Breast epithelium (tissue), 4 donors: ENCODE measurements around the gene TOP3A. TPM values are rescaled to one million over a fixed set of nuclear protein-coding genes. Genes with fewer than 3 reads are reported as not detected.
A peak's percentile ranks its signal among the peaks of the same experiment; 100 is the strongest.

ENCODE experiments used
- DNase-seq, 2 donors: peaks; one replicate each; pipeline ENCODE4 v3.0.0-alpha.2; 2019; ENCODE audit warnings: low spot score in 2 of 2
- H3K27ac ChIP-seq, 2 donors: fragments of 200-600 bp; sonication (generic) in 1 of 2; one replicate each; pipeline ENCODE4 v1.5.1; 2016 to 2019; ENCODE audit warnings: mild to moderate bottlenecking in 1 of 2
- H3K27me3 ChIP-seq, 2 donors: fragments of 200-600 bp; sonication (generic) in 1 of 2; one replicate each; pipeline versions ENCODE4 v1.5.1 to v1.6.0; 2017 to 2019; ENCODE audit warnings: control low read depth in 1 of 2, mild to moderate bottlenecking in 1 of 2
- H3K36me3 ChIP-seq: fragments of 200-600 bp; one replicate; pipeline ENCODE4 v1.5.1; 2019
- H3K4me1 ChIP-seq, 2 donors: fragments of 200-600 bp; sonication (generic); one replicate each; pipeline ENCODE4 v1.5.1; 2016 to 2019; ENCODE audit warnings: control low read depth in 1 of 2
- H3K4me3 ChIP-seq, 3 donors: fragments of 200-600 bp; sonication (generic); 1 replicate in 2 of 3; 2 replicates in 1 of 3; pipeline ENCODE4 v1.5.1; 2016 to 2019; ENCODE audit warnings: mild to moderate bottlenecking in 3 of 3, moderate library complexity in 2 of 3
- H3K9me3 ChIP-seq, 2 donors: fragments of 200-600 bp; sonication (generic) in 1 of 2; one replicate each; pipeline ENCODE4 v1.5.1; 2016 to 2019; ENCODE audit warnings: control low read depth in 1 of 2
- POLR2A ChIP-seq: fragments of 450-650 bp; IDR thresholded peaks from one replicate; pipeline ENCODE4 v1.6.1; 2016; ENCODE audit warnings: antibody characterized with exemption, mild to moderate bottlenecking, moderate library complexity
- POLR2AphosphoS5 ChIP-seq, 3 donors: sonication (generic); formaldehyde crosslinking; IDR thresholded peaks; one replicate each; pipeline ENCODE4 v1.6.1; 2017; ENCODE audit warnings: antibody characterized with exemption in 3 of 3
- intact Hi-C: fragments of 100-400 bp; cut with DNase I; formaldehyde crosslinking; loops from one replicate; pipeline ENCODE4 v1.15.1; 2023; ENCODE audit warnings: low total_unique reads
- total RNA-seq, 3 donors: library from RNA; depleted of rRNA; stranded (reverse); fragments of >200 nt; gene quantifications; one replicate each; pipeline ENCODE4 v1.1.0, GENCODE V29; 2016
- TF ChIP-seq, protein P1 (sequence below), 3 donors: fragments of 450-650 bp; IDR thresholded peaks; one replicate each; pipeline ENCODE4 v1.5.1; 2016 to 2017; ENCODE audit warnings: antibody characterized with exemption in 3 of 3, mild to moderate bottlenecking in 3 of 3, moderate library complexity in 3 of 3

TOP3A gene, protein sequence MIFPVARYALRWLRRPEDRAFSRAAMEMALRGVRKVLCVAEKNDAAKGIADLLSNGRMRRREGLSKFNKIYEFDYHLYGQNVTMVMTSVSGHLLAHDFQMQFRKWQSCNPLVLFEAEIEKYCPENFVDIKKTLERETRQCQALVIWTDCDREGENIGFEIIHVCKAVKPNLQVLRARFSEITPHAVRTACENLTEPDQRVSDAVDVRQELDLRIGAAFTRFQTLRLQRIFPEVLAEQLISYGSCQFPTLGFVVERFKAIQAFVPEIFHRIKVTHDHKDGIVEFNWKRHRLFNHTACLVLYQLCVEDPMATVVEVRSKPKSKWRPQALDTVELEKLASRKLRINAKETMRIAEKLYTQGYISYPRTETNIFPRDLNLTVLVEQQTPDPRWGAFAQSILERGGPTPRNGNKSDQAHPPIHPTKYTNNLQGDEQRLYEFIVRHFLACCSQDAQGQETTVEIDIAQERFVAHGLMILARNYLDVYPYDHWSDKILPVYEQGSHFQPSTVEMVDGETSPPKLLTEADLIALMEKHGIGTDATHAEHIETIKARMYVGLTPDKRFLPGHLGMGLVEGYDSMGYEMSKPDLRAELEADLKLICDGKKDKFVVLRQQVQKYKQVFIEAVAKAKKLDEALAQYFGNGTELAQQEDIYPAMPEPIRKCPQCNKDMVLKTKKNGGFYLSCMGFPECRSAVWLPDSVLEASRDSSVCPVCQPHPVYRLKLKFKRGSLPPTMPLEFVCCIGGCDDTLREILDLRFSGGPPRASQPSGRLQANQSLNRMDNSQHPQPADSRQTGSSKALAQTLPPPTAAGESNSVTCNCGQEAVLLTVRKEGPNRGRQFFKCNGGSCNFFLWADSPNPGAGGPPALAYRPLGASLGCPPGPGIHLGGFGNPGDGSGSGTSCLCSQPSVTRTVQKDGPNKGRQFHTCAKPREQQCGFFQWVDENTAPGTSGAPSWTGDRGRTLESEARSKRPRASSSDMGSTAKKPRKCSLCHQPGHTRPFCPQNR
- total RNA-seq = 10 to 100 TPM; 25.9 to 46.5 (median 30.1) TPM

DNA sequence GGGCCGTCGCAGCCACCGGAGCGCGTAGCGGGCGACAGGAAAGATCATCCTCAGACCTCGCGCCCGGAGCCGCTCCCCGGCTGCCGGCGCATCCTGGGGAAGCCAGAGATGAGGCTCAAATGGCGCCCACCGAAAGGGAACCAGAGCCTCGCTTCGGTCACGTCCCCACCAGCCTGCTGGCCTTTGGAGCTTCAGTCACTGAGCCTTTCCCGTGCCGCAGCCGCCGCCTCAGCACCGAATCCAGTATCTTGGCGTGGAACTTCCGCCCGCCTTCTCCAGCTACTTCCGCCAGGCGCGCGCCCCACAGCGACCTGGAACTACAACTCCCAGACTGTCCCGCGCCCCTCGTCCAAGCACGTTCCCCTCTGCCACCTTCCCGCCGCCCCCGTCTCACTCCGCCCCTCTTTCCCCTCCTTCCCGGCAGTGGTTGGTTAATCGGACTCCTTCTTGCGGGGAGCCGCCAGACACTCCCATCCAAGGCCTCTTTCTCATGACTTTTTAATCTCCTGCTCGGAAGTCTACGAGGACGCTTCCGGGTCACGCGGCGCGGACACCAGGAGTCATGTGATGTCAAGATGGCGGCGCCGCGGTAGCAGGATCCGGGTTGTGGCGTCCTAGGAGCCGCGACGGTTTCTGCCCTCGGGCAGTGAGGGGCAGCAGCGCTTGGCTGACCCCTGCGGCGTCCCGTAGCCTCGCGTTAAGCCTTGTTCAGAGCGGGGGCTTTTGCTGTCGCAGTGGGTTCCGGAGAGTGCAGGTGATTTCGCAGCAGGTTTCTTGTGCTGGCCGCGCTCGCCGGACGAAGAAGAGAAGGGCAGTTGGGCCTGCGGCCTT is at the start of gene TOP3A, which contains the start of gene SMCR8:
Gene TOP3A, minus strand, starts transcription at position 264 of the 831 bp plus-strand sequence. Its CDS starts 216 bp downstream, at position 48.
Gene SMCR8, plus strand, starts transcription at position 563 of the 831 bp plus-strand sequence. CDS start 497 bp downstream, outside the sequence.
- intact Hi-C loops = no loop called here
- H3K4me3 ChIP-seq = peak within 1 kb of the TSS; percentile 70 to 94 (median 89)
- H3K36me3 ChIP-seq = no peaks in the 10 kb centered on the region
- peak; percentile 98 to 99 for DNase-seq
- H3K4me1 ChIP-seq = peaks cover 18 to 47% of the 10 kb centered on the region in 2 donors
- peak within 1 kb of the TSS; percentile 90 to 98 for H3K27ac ChIP-seq
- H3K9me3 ChIP-seq = no peaks in the 10 kb centered on the region
- no peaks in the 10 kb centered on the region for H3K27me3 ChIP-seq
- TF ChIP-seq POLR2AphosphoS5 (IDR thresholded peaks at IDR 0.05) (peak; percentile 89 to 98 (median 95)), POLR2A (peak; percentile 53)
- TF ChIP-seq, protein P1, sequence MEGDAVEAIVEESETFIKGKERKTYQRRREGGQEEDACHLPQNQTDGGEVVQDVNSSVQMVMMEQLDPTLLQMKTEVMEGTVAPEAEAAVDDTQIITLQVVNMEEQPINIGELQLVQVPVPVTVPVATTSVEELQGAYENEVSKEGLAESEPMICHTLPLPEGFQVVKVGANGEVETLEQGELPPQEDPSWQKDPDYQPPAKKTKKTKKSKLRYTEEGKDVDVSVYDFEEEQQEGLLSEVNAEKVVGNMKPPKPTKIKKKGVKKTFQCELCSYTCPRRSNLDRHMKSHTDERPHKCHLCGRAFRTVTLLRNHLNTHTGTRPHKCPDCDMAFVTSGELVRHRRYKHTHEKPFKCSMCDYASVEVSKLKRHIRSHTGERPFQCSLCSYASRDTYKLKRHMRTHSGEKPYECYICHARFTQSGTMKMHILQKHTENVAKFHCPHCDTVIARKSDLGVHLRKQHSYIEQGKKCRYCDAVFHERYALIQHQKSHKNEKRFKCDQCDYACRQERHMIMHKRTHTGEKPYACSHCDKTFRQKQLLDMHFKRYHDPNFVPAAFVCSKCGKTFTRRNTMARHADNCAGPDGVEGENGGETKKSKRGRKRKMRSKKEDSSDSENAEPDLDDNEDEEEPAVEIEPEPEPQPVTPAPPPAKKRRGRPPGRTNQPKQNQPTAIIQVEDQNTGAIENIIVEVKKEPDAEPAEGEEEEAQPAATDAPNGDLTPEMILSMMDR (IDR thresholded peaks at IDR 0.05) = peak; percentile 9 to 24 (median 23)

DNA sequence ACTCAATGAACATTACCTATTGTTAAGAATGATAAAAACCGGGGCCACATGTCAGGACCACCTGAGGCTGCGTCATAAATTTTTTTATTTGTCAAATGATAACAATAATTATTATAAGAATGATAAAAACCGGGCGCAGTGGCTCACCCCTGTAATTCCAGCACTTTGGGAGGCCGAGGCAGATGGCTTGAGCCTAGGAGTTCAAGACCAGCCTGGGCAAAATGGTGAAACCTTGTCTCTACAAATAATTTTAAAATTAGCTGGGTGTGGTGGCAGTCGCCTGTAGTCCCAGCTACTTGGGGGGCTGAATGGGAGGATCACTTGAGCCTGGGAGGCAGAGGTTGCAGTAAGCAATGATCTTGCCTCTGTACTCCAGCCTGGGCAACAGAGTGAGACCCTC is 49.4 kb upstream of the TOP3A start:
- no peak overlapping the region for H3K27ac ChIP-seq
- no peaks in the 10 kb centered on the region for H3K36me3 ChIP-seq
- H3K27me3 ChIP-seq = no peaks in the 10 kb centered on the region
- TF ChIP-seq POLR2AphosphoS5 (IDR thresholded peaks at IDR 0.05) = no peak
- H3K4me3 ChIP-seq = no peak overlapping the region
- no peak for DNase-seq
- peaks cover 0 to 4% of the 10 kb centered on the region in 2 donors for H3K4me1 ChIP-seq
- intact Hi-C loops = no loop called here
- H3K9me3 ChIP-seq = no peaks in the 10 kb centered on the region

DNA sequence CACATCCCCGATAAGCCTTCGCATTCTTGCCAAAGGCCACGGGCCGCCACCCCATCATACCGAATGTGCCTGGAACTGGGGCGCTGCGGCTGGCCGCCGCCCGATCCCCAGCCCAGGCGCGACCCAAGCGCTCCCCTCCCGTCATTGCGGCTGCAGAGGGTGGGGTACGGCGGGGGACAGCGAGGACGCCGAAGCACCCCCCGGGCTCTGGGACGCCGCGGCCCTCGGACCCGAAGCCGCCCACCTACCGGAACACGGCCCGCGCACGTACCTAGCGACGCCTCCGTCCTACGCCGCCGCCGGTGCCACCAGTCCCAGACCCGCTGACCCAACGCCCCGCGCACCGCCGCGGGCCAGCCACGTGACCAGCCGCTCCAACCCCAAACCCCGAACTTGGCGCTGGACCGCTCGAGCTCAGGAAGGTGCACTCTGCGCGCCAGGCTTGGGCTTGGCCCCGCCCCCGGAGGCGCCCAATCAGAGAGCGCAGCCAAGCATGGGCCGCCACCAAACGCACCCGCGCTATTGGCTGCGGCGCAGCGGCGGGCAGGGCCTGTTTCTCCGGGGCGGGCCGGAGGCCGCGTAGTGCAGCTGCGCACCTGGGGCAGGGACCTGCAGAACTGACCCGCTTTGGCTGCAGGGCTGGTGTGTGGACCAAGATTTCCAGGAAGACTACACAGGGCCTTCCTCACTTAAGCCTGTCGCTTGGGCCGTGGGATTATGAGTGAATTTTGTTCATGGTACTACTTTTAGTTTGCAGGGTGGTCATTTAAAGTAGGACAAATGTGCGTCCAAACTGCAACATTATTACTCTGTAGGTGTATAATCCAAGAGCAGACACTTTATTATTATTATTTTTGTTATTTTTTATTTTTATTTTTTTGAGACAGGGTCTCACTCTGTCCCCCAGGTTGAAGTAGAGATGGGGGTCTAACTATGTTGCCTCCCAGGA is 48.6 kb upstream of the TOP3A start, which contains the start of gene SHMT1:
Gene SHMT1, minus strand, starts transcription at position 450 of the 949 bp plus-strand sequence. CDS start 7,569 bp downstream, outside the sequence.
- intact Hi-C loops = no loop called here
- Histone ChIP-seq H3K36me3 (no peaks in the 10 kb centered on the region), H3K9me3 (no peaks in the 10 kb centered on the region), H3K27ac (peak within 1 kb of the TSS; percentile 72 to 90), H3K27me3 (no peaks in the 10 kb centered on the region), H3K4me3 (peak within 1 kb of the TSS; percentile 71 to 82 (median 82)), H3K4me1 (peaks cover 0 to 4% of the 10 kb centered on the region in 2 donors)
- peak; percentile 93 to 94 for DNase-seq
- no peak for TF ChIP-seq POLR2A
- peak; percentile 45 to 50 (median 48) for TF ChIP-seq POLR2AphosphoS5 (IDR thresholded peaks at IDR 0.05)

DNA sequence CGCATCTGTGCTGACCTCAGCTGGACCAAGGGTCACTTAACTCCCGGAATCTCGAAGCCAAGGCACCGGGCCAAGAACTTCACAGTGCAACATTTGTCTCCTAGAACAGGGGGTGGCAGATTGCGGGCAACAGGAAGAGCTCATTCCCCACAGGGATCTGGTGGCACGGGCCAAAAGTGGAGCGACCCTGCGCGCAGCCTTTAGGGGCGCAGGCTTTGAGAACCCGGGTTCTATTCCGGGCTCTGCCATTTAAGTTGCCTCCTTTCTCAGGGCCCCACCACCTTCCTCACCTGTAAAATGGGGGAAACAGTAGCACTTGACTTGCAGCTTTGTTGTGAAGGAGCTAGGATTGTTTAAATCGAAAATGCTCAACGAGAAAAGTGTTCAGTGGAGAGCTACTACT is 47.9 kb upstream of the TOP3A start:
- H3K36me3 ChIP-seq = no peaks in the 10 kb centered on the region
- peaks cover 0 to 4% of the 10 kb centered on the region in 2 donors for H3K4me1 ChIP-seq
- intact Hi-C loops = no loop called here
- DNase-seq = no peak
- no peaks in the 10 kb centered on the region for H3K27me3 ChIP-seq
- TF ChIP-seq, protein P1 (IDR thresholded peaks at IDR 0.05) = no peak
- TF ChIP-seq POLR2A (no peak), POLR2AphosphoS5 (IDR thresholded peaks at IDR 0.05) (no peak)
- peak overlapping the region; percentile 72 to 90 for H3K27ac ChIP-seq
- peak overlapping the region; percentile 71 to 82 (median 82) for H3K4me3 ChIP-seq
- no peaks in the 10 kb centered on the region for H3K9me3 ChIP-seq
